Measurements from ENCODE around the gene MSANTD1. TPM values are rescaled to one million over a fixed set of nuclear protein-coding genes. Genes with fewer than 3 reads are reported as not detected.
A peak's percentile ranks its signal among the peaks of the same experiment; 100 is the strongest.
"Not testable (repeated sequence)": the region's sequence is repeated elsewhere in the genome, so short reads cannot be mapped to it uniquely, and the experiment has no call there.

Gene MSANTD1
- total RNA-seq, 1 experiment from 2014 or later = 0.55 TPM

GRCh38 chr4:3288571-3289094 lies 39.7 kb downstream of the MSANTD1 start:
- DNase-seq (ENCODE audit: low spot score) = no peak

- no peak for DNase-seq (ENCODE audit: low spot score)
These were observed 41.5 kb downstream of the MSANTD1 start for GRCh38 chr4:3290476-3290875.

GRCh38 chr4:3290889-3291321 lies 41.9 kb downstream of the MSANTD1 start:
- no peak for DNase-seq (ENCODE audit: low spot score)

GRCh38 chr4:3291411-3291968 lies 42.5 kb downstream of the MSANTD1 start:
- DNase-seq (ENCODE audit: low spot score) = no peak

GRCh38 chr4:3291969-3292570 lies 43.1 kb downstream of the MSANTD1 start:
- peak; percentile 41 for DNase-seq (ENCODE audit: low spot score)

- DNase-seq (ENCODE audit: low spot score) = peak; percentile 83
These were observed 43.8 kb downstream of the MSANTD1 start, which contains the start of gene RGS12 for GRCh38 chr4:3292571-3293400. TSS of gene RGS12 (plus strand) at chr4:3293021. CDS start at chr4:3316171, 23,150 bp downstream.

- DNase-seq (ENCODE audit: low spot score) = no peak
These were observed 44.7 kb downstream of the MSANTD1 start for GRCh38 chr4:3293401-3294391.

- no peak for DNase-seq (ENCODE audit: low spot score)
These were observed 45.7 kb downstream of the MSANTD1 start for GRCh38 chr4:3294401-3295241.

GRCh38 chr4:3295837-3296624 lies 47.1 kb downstream of the MSANTD1 start:
- no peak for DNase-seq (ENCODE audit: low spot score)

- DNase-seq (ENCODE audit: low spot score) = no peak
These were observed 47.7 kb downstream of the MSANTD1 start for GRCh38 chr4:3296651-3297050.

- no peak for DNase-seq (ENCODE audit: low spot score)
These were observed 48.3 kb downstream of the MSANTD1 start for GRCh38 chr4:3297066-3297859.

GRCh38 chr4:3299122-3299975 lies 50.4 kb downstream of the MSANTD1 start:
- DNase-seq (ENCODE audit: low spot score) = no peak

GRCh38 chr4:3299976-3300671 lies 51.2 kb downstream of the MSANTD1 start:
- DNase-seq (ENCODE audit: low spot score) = no peak

GRCh38 chr4:3300882-3301281 lies 51.9 kb downstream of the MSANTD1 start:
- DNase-seq (ENCODE audit: low spot score) = not testable (repeated sequence)

- DNase-seq (ENCODE audit: low spot score) = no peak
These were observed 52.7 kb downstream of the MSANTD1 start for GRCh38 chr4:3301450-3302172.

GRCh38 chr4:3302173-3302785 lies 53.3 kb downstream of the MSANTD1 start:
- DNase-seq (ENCODE audit: low spot score) = peak; percentile 50

Measured in A172 (cell line).